GM06990 (cell line): ENCODE data around the gene OSBPL10.

ENCODE experiments used
- DNase-seq: peaks from one replicate; pipeline ENCODE4 v3.0.0-alpha.2; 2011; ENCODE audit not compliant: insufficient read length; ENCODE audit errors: extremely low read depth
- H3K27me3 ChIP-seq: replicated peaks from 2 replicates; pipeline ENCODE4 v1.6.0; 2011; ENCODE audit warnings: low read length; ENCODE audit not compliant: control insufficient read depth, insufficient read depth
- H3K36me3 ChIP-seq: 2 replicates; pipeline ENCODE4 v1.5.1; 2011; ENCODE audit warnings: low read length; ENCODE audit not compliant: control insufficient read depth, insufficient read depth
- H3K4me3 ChIP-seq: replicated peaks from 2 replicates; pipeline ENCODE4 v1.5.1; 2011; ENCODE audit warnings: low read depth, mild to moderate bottlenecking, control low read depth, low read length
- TF ChIP-seq, protein P1 (sequence below): IDR thresholded peaks from 2 replicates; pipeline ENCODE4 v1.5.1; 2011; ENCODE audit warnings: low read length, control low read depth, mild to moderate bottlenecking, inconsistent platforms; ENCODE audit not compliant: insufficient read depth, poor library complexity, severe bottlenecking

OSBPL10 gene

DNA sequence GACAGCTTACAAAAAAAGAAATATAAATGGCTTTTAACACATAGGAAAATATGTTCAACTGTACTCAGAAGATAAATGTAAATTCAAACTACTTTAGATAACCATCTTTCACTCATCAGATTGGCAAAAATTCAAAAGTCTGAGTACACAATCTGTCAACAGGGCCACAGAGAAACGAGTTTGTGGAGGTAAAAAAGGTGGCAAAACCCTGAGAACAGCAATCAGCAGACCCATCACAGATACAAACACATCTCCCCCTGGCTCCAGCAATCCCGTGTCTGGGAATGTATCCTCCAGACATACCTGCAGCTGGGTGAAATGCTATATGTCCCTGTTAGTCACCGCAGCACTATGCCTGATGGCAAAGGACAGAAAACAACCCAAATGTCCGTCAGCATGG is 149.5 kb downstream of the OSBPL10 start:
- DNase-seq: no peak
- TF ChIP-seq, protein P1, sequence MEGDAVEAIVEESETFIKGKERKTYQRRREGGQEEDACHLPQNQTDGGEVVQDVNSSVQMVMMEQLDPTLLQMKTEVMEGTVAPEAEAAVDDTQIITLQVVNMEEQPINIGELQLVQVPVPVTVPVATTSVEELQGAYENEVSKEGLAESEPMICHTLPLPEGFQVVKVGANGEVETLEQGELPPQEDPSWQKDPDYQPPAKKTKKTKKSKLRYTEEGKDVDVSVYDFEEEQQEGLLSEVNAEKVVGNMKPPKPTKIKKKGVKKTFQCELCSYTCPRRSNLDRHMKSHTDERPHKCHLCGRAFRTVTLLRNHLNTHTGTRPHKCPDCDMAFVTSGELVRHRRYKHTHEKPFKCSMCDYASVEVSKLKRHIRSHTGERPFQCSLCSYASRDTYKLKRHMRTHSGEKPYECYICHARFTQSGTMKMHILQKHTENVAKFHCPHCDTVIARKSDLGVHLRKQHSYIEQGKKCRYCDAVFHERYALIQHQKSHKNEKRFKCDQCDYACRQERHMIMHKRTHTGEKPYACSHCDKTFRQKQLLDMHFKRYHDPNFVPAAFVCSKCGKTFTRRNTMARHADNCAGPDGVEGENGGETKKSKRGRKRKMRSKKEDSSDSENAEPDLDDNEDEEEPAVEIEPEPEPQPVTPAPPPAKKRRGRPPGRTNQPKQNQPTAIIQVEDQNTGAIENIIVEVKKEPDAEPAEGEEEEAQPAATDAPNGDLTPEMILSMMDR: no peak
- Histone ChIP-seq H3K27me3 (no peaks in the 10 kb centered on the region), H3K36me3 (no peaks in the 10 kb centered on the region), H3K4me3 (no peak overlapping the region)

- TF ChIP-seq, protein P1: no peak
- no peaks in the 10 kb centered on the region for H3K27me3 ChIP-seq
- no peak overlapping the region for H3K4me3 ChIP-seq
- no peak for DNase-seq
- H3K36me3 ChIP-seq: no peaks in the 10 kb centered on the region
These were observed 151.1 kb downstream of the OSBPL10 start for GRCh38 chr3:31829826-31830426.

- TF ChIP-seq, protein P1: no peak
- no peaks in the 10 kb centered on the region for H3K27me3 ChIP-seq
- H3K4me3 ChIP-seq: no peak overlapping the region
- no peaks in the 10 kb centered on the region for H3K36me3 ChIP-seq
- no peak for DNase-seq
These were observed 152.1 kb downstream of the OSBPL10 start for GRCh38 chr3:31829010-31829409.

- DNase-seq: no peak
- Histone ChIP-seq H3K36me3 (no peaks in the 10 kb centered on the region), H3K27me3 (no peaks in the 10 kb centered on the region), H3K4me3 (no peak overlapping the region)
- TF ChIP-seq, protein P1: no peak
These were observed 153.1 kb downstream of the OSBPL10 start for GRCh38 chr3:31828007-31828406.

DNA sequence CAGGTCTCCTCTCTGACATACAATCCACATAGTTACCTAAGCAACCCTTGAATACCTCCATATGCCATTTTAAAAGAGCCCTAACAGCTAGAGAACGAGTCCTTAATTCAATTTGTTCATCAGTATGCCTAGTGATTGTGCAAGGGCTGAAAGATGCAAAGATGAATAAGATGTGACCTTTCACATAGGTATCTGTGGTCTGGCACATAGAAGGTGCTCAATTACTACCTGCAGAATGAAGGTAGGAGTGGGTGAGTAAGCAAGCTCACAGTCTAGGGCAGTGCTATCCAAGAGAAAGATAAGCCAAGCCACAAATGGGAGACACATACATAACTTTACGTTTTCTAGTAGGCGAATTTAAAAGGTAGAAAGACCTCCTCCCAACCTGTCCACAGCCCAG is 157.9 kb downstream of the OSBPL10 start:
- Histone ChIP-seq H3K4me3 (no peak overlapping the region), H3K27me3 (0 out of 2 replicates have a peak, but pooled peaks cover 1% of the 10 kb centered on the region), H3K36me3 (no peaks in the 10 kb centered on the region)
- DNase-seq: no peak
- TF ChIP-seq, protein P1: no peak

GRCh38 chr3:31821118-31821517 is 159.9 kb downstream of the OSBPL10 start:
- TF ChIP-seq, protein P1: no peak
- H3K36me3 ChIP-seq: no peaks in the 10 kb centered on the region
- H3K4me3 ChIP-seq: no peak overlapping the region
- DNase-seq: no peak
- peaks cover 1% of the 10 kb centered on the region; the same call in 1 of the 2 replicates for H3K27me3 ChIP-seq
